Large intestine (tissue), 3 donors: ENCODE results near the gene PITPNC1. TPM values are rescaled to one million over a fixed set of nuclear protein-coding genes. Genes with fewer than 3 reads are reported as not detected.
"Not testable (repeated sequence)": the region's sequence is repeated elsewhere in the genome, so short reads cannot be mapped to it uniquely, and the experiment has no call there.

ENCODE experiments used
- DNase-seq, 2 donors: peaks; one replicate each; pipeline versions ENCODE4 v3.0.0 to v3.0.0-alpha.2; 2013
- H3K27ac ChIP-seq: one replicate; pipeline ENCODE4 v1.5.1; 2013; ENCODE audit warnings: low read length
- H3K27me3 ChIP-seq: 2 replicates; pipeline ENCODE4 v1.6.1; 2013; ENCODE audit warnings: low read length; ENCODE audit not compliant: control insufficient read depth, insufficient read depth
- H3K36me3 ChIP-seq: 2 replicates; pipeline ENCODE4 v1.6.1; 2013; ENCODE audit warnings: low read length; ENCODE audit not compliant: control insufficient read depth, insufficient read depth
- H3K4me1 ChIP-seq: one replicate; pipeline ENCODE4 v1.6.1; 2013; ENCODE audit warnings: low read length; ENCODE audit not compliant: control insufficient read depth, insufficient read depth
- H3K4me3 ChIP-seq: one replicate; pipeline ENCODE4 v1.5.1; 2013; ENCODE audit warnings: low read length
- H3K9me3 ChIP-seq: one replicate; pipeline ENCODE4 v1.6.1; 2013; ENCODE audit warnings: mild to moderate bottlenecking, low read depth, low read length, moderate library complexity; ENCODE audit not compliant: control insufficient read depth
- WGBS: methylation state at CpG from one replicate; pipeline ENCODE4 v1.1.5; 2013; ENCODE audit warnings: low lambda C conversion rate; ENCODE audit not compliant: insufficient coverage; 5-methylcytosine and 5-hydroxymethylcytosine counted together
- polyA plus RNA-seq: library from polyadenylated mRNA; unstranded; fragments of 120-200 nt; gene quantifications from one replicate; pipeline ENCODE4 v1.2.1, GENCODE V29; 2013

Gene PITPNC1
- polyA plus RNA-seq, 1 donor, result 6.7 TPM

DNA sequence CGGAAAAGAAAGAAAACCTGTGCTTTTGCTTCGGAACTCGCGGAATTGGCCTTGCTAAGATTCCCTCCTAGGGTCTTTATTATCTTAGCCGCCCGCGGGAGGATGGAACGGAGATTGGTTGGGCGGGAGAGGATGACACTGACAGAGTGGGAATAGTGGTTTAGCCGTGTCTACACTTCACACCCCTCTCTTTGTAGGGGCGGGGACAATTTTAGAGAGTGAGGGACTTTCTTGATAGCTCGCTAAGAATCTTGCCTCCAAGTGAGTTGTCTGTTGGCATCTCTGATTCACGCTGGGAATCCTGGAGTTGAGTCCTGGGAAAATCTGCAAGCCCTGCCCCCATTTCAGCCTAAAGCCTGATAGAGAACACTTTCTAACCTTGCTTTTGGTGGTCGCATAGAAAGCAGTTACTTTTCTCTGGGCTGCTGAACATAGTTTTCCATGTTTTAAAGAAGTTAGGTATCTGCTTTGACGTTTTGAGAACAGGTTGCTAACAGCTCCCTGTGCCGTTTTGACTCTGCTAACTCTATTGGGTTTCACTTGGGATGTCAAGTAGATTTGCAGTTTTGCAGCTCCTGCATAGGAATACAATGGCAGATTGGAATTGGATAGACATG is 341.4 kb downstream of the PITPNC1 start:
- H3K4me3 ChIP-seq, result peak overlapping the region; percentile 95
- H3K9me3 ChIP-seq, result no peaks in the 10 kb centered on the region
- peak overlapping the region; percentile 90 for H3K27ac ChIP-seq
- DNase-seq, result peak in 1 of 2 donors; percentile 44
- 0% methylated on average over 2 of the region's 16 CpGs for WGBS
- peaks cover 27% of the 10 kb centered on the region for H3K36me3 ChIP-seq
- peaks cover 7% of the 10 kb centered on the region for H3K4me1 ChIP-seq
- no peaks in the 10 kb centered on the region for H3K27me3 ChIP-seq

DNA sequence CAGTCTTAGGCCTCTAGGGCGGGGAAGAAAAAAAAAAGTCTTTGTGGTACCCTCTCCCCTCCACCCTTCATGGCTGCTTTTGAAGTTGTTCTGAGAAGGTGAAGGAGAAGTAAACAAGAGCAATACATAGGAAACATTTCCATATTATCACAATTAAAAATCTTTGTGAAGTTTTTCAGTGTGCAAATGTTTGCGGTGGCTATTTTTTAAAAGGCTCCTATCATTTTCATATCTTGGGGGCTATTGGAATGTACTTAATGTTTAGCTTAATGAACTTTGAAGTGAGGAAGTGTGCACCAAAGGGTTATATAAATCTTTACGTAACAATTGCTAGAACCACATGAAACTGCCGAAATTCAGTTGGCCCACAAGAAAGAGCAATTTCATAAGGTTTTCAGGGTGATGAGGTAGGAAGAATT is 348.3 kb downstream of the PITPNC1 start:
- DNase-seq, result no peak
- Histone ChIP-seq H3K4me1 (peaks cover 9% of the 10 kb centered on the region), H3K36me3 (peaks cover 74% of the 10 kb centered on the region), H3K9me3 (no peaks in the 10 kb centered on the region), H3K27me3 (no peaks in the 10 kb centered on the region), H3K4me3 (no peak overlapping the region), H3K27ac (no peak overlapping the region)
- WGBS, result 96% methylated on average over 3 of the region's 4 CpGs

DNA sequence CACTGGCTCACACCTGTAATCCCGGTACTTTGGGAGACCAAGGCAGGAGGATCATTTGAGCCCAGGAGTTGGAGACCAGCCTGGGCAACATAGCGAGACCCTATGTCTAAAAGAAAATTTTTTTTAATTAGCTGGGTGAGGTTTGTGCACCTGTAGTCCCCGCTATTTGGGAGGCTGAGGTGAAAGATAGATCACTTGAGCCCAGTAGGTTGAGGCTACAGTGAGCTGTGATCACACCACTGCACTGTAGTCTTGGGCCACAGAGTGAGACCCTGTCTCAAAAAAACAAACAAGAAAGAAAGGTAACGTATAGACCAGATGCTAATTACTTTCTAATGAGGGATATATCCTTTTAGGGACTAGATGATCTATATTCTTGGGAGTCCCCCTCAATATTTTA is 348.7 kb downstream of the PITPNC1 start:
- Histone ChIP-seq H3K27me3 (no peaks in the 10 kb centered on the region), H3K9me3 (no peaks in the 10 kb centered on the region), H3K36me3 (peaks cover 74% of the 10 kb centered on the region), H3K4me3 (no peak overlapping the region), H3K27ac (no peak overlapping the region), H3K4me1 (peaks cover 9% of the 10 kb centered on the region)
- DNase-seq, result no peak
- no CpG with 5 or more reads among the region's 4 CpGs for WGBS

GRCh38 chr17:67727152-67728039 is 350.3 kb downstream of the PITPNC1 start:
- peak overlapping the region; percentile 89 for H3K27ac ChIP-seq
- peak; percentile 44 to 74 for DNase-seq
- not testable (repeated sequence) for H3K27me3 ChIP-seq, H3K9me3 ChIP-seq, H3K4me3 ChIP-seq, H3K4me1 ChIP-seq
- WGBS, result 100% methylated on average over 1 of the region's 15 CpGs
- peaks cover 74% of the 10 kb centered on the region for H3K36me3 ChIP-seq

- WGBS, result no CpG with 5 or more reads among the region's 6 CpGs
- Histone ChIP-seq H3K36me3 (peaks cover 72% of the 10 kb centered on the region), H3K27me3 (no peaks in the 10 kb centered on the region), H3K9me3 (no peaks in the 10 kb centered on the region), H3K4me1 (peaks cover 9% of the 10 kb centered on the region), H3K4me3 (no peak overlapping the region), H3K27ac (no peak overlapping the region)
- DNase-seq, result no peak
Observed at GRCh38 chr17:67729903-67730302, 352.8 kb downstream of the PITPNC1 start.

- H3K4me1 ChIP-seq, result peaks cover 9% of the 10 kb centered on the region
- 50% methylated on average over 4 of the region's 7 CpGs for WGBS
- DNase-seq, result no peak
- H3K36me3 ChIP-seq, result peaks cover 67% of the 10 kb centered on the region
- H3K9me3 ChIP-seq, result no peaks in the 10 kb centered on the region
- no peak overlapping the region for H3K4me3 ChIP-seq
- H3K27me3 ChIP-seq, result no peaks in the 10 kb centered on the region
- H3K27ac ChIP-seq, result no peak overlapping the region
Observed at GRCh38 chr17:67730731-67731130, 353.6 kb downstream of the PITPNC1 start.

- 100% methylated on average over 1 of the region's 2 CpGs for WGBS
- Histone ChIP-seq H3K9me3 (no peaks in the 10 kb centered on the region), H3K27me3 (no peaks in the 10 kb centered on the region), H3K36me3 (peaks cover 72% of the 10 kb centered on the region), H3K27ac (no peak overlapping the region), H3K4me3 (no peak overlapping the region), H3K4me1 (peaks cover under 1% of the 10 kb centered on the region)
- no peak for DNase-seq
Observed at GRCh38 chr17:67733449-67733848, 356.4 kb downstream of the PITPNC1 start.

DNA sequence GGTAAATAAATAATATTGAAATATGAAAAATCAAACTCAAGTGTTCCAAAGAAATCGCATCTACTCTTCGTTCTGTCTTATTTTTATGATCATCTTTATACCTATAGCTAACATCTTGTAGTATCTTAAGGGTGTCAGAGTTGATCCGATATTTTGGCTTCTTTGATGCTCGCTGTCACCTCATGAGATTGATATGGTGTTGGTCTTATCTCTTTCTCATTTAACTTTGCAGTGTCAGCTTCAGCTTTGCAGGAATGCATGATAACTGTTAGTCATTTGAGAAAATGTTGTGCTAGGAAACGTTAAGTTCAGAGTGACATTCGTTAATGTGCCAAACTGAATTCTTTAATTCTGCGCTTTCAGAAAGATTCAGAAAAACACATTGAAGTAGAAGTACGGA is 360.1 kb downstream of the PITPNC1 start:
- WGBS, result 96% methylated on average over 3 of the region's 8 CpGs
- Histone ChIP-seq H3K4me3 (no peak overlapping the region), H3K36me3 (peaks cover 71% of the 10 kb centered on the region), H3K27ac (no peak overlapping the region), H3K9me3 (no peaks in the 10 kb centered on the region), H3K4me1 (no peaks in the 10 kb centered on the region), H3K27me3 (no peaks in the 10 kb centered on the region)
- DNase-seq, result no peak

- no peak for DNase-seq
- Histone ChIP-seq H3K4me1 (no peaks in the 10 kb centered on the region), H3K27me3 (no peaks in the 10 kb centered on the region), H3K27ac (no peak overlapping the region), H3K4me3 (no peak overlapping the region), H3K36me3 (peaks cover 66% of the 10 kb centered on the region), H3K9me3 (no peaks in the 10 kb centered on the region)
- 100% methylated on average over 1 of the region's 2 CpGs for WGBS
Observed at GRCh38 chr17:67742025-67742424, 364.9 kb downstream of the PITPNC1 start.
